ENCODE measurements around the gene TFEB. TPM values are rescaled to one million over a fixed set of nuclear protein-coding genes. Genes with fewer than 3 reads are reported as not detected.

The TFEB gene
- total and polyA plus RNA-seq, 2 donors (not counting 1 experiment from before 2014, with no cell fraction given), result 1.9 to 7.6 TPM

GRCh38 chr6:41683523-41684310 is 51.7 kb downstream of the TFEB start:
- Histone ChIP-seq H3K4me1 (ENCODE audit: control insufficient read depth, extremely low read depth, insufficient read depth, low read length) (peaks cover 2% of the 10 kb centered on the region), H3K27ac (ENCODE audit: insufficient read depth, low read length) (no peak overlapping the region), H3K4me2 (ENCODE audit: extremely low read depth, insufficient read depth, low read length) (peak overlapping the region; percentile 58), H3K27me3 (ENCODE audit: control insufficient read depth, insufficient read depth, low read length) (no peaks in the 10 kb centered on the region), H2AFZ (ENCODE audit: low read length) (no peak overlapping the region), H3K79me2 (ENCODE audit: control insufficient read depth, insufficient read depth, low read length) (no peaks in the 10 kb centered on the region), H3K4me3 (replicated peaks in 1 of 4; ENCODE audit: control extremely low read depth in 1 of 4, insufficient read depth in 1 of 4, low read depth in 3 of 4, low read length in 4 of 4) (peak overlapping the region in 2 of 4 experiments; percentile 26 to 36), H3K9me3 (ENCODE audit: control insufficient read depth, insufficient read depth, low read depth, low read length) (no peaks in the 10 kb centered on the region), H3K36me3 (ENCODE audit: control insufficient read depth, insufficient read depth, low read length) (no peaks in the 10 kb centered on the region), H4K20me1 (ENCODE audit: control insufficient read depth, extremely low read depth, insufficient read depth, low read length) (no peaks in the 10 kb centered on the region), H3K9ac (ENCODE audit: insufficient read depth, low read length) (no peak overlapping the region)
- DNase-seq (ENCODE audit: low read depth in 2 of 2), result peak; percentile 50 to 70
- peak; percentile 76 to 83 for TF ChIP-seq CTCF (conservative IDR thresholded peaks at IDR 0.05 in 1 of 2, IDR thresholded peaks at IDR 0.05 in 1 of 2; ENCODE audit: low read depth in 1 of 2, low read length in 2 of 2)
- TF ChIP-seq EZH2 (IDR thresholded peaks at IDR 0.05; ENCODE audit: low read length, missing control alignments), result no peak

- H3K27me3 ChIP-seq (ENCODE audit: control insufficient read depth, insufficient read depth, low read length), result no peaks in the 10 kb centered on the region
- no peak overlapping the region for H2AFZ ChIP-seq (ENCODE audit: low read length)
- no peak for DNase-seq (ENCODE audit: low read depth in 2 of 2)
- no peaks in the 10 kb centered on the region for H3K9me3 ChIP-seq (ENCODE audit: control insufficient read depth, insufficient read depth, low read depth, low read length)
- no peak overlapping the region for H3K27ac ChIP-seq (ENCODE audit: insufficient read depth, low read length)
- H3K4me2 ChIP-seq (ENCODE audit: extremely low read depth, insufficient read depth, low read length), result peak overlapping the region; percentile 58
- H3K4me3 ChIP-seq (replicated peaks in 1 of 4; ENCODE audit: control extremely low read depth in 1 of 4, insufficient read depth in 1 of 4, low read depth in 3 of 4, low read length in 4 of 4), result peak overlapping the region in 2 of 4 experiments; percentile 26 to 36
- no peak overlapping the region for H3K9ac ChIP-seq (ENCODE audit: insufficient read depth, low read length)
- H3K36me3 ChIP-seq (ENCODE audit: control insufficient read depth, insufficient read depth, low read length), result no peaks in the 10 kb centered on the region
- H4K20me1 ChIP-seq (ENCODE audit: control insufficient read depth, extremely low read depth, insufficient read depth, low read length), result no peaks in the 10 kb centered on the region
- H3K4me1 ChIP-seq (ENCODE audit: control insufficient read depth, extremely low read depth, insufficient read depth, low read length), result peaks cover 2% of the 10 kb centered on the region
- no peaks in the 10 kb centered on the region for H3K79me2 ChIP-seq (ENCODE audit: control insufficient read depth, insufficient read depth, low read length)
- no peak for TF ChIP-seq CTCF (conservative IDR thresholded peaks at IDR 0.05 in 1 of 2, IDR thresholded peaks at IDR 0.05 in 1 of 2; ENCODE audit: low read depth in 1 of 2, low read length in 2 of 2)
- no peak for TF ChIP-seq EZH2 (IDR thresholded peaks at IDR 0.05; ENCODE audit: low read length, missing control alignments)
Observed at GRCh38 chr6:41683273-41683522, 52.2 kb downstream of the TFEB start.

- Histone ChIP-seq H3K36me3 (ENCODE audit: control insufficient read depth, insufficient read depth, low read length) (no peaks in the 10 kb centered on the region), H4K20me1 (ENCODE audit: control insufficient read depth, extremely low read depth, insufficient read depth, low read length) (no peaks in the 10 kb centered on the region), H3K27ac (ENCODE audit: insufficient read depth, low read length) (no peak overlapping the region), H3K4me2 (ENCODE audit: extremely low read depth, insufficient read depth, low read length) (no peak overlapping the region), H3K9ac (ENCODE audit: insufficient read depth, low read length) (no peak overlapping the region), H3K4me3 (replicated peaks in 1 of 4; ENCODE audit: control extremely low read depth in 1 of 4, insufficient read depth in 1 of 4, low read depth in 3 of 4, low read length in 4 of 4) (peak overlapping the region in 1 of 4 experiments; percentile 36), H3K9me3 (ENCODE audit: control insufficient read depth, insufficient read depth, low read depth, low read length) (no peaks in the 10 kb centered on the region), H3K27me3 (ENCODE audit: control insufficient read depth, insufficient read depth, low read length) (no peaks in the 10 kb centered on the region), H2AFZ (ENCODE audit: low read length) (no peak overlapping the region), H3K79me2 (ENCODE audit: control insufficient read depth, insufficient read depth, low read length) (no peaks in the 10 kb centered on the region), H3K4me1 (ENCODE audit: control insufficient read depth, extremely low read depth, insufficient read depth, low read length) (peaks cover 2% of the 10 kb centered on the region)
- TF ChIP-seq CTCF (conservative IDR thresholded peaks at IDR 0.05 in 1 of 2, IDR thresholded peaks at IDR 0.05 in 1 of 2; ENCODE audit: low read depth in 1 of 2, low read length in 2 of 2), result no peak
- no peak for TF ChIP-seq EZH2 (IDR thresholded peaks at IDR 0.05; ENCODE audit: low read length, missing control alignments)
- peak in 1 of 2 donors; percentile 11 for DNase-seq (ENCODE audit: low read depth in 2 of 2)
Observed at GRCh38 chr6:41682497-41683272, 52.7 kb downstream of the TFEB start.
